ENCODE data around the gene GPX3. TPM values are rescaled to one million over a fixed set of nuclear protein-coding genes. Genes with fewer than 3 reads are reported as not detected.

The GPX3 gene
- total and polyA plus RNA-seq, 9 of the 15 experiments (the other 6 are each of a cell fraction or from before 2014, with no cell fraction given), result 0.25 to 0.86 TPM; not detected in 7

- TF ChIP-seq ZBTB11 (CRISPR knock-in tag; IDR thresholded peaks at IDR 0.05), result no peak
- no peak for TF ChIP-seq ZFP1 (CRISPR knock-in tag; IDR thresholded peaks at IDR 0.05)
- no peak for TF ChIP-seq KDM1A (IDR thresholded peaks at IDR 0.05)
- no peak for TF ChIP-seq GATA2 (CRISPR knock-in tag; IDR thresholded peaks at IDR 0.05)
- TF ChIP-seq ZBED1 (IDR thresholded peaks at IDR 0.05), result no peak
- TF ChIP-seq CCNT2 (IDR thresholded peaks at IDR 0.05; ENCODE audit: borderline replicate concordance, extremely low read depth, insufficient read length, low read depth, low read length), result no peak
- no peak for TF ChIP-seq MXI1 (IDR thresholded peaks at IDR 0.05; ENCODE audit: low read depth, low read length)
These were observed 10.0 kb downstream of the GPX3 start (continued) for GRCh38 chr5:151030379-151030778.

GRCh38 chr5:151031554-151031953 is 11.2 kb downstream of the GPX3 start:
- H3K36me3 ChIP-seq (ENCODE audit: control insufficient read depth, insufficient read depth, low read length), result peaks cover 78% of the 10 kb centered on the region; the same call in 2 of the 3 replicates
- H3K27ac ChIP-seq (ENCODE audit: extremely low read depth, low read depth, low read length), result no peak overlapping the region
- FAIRE-seq (no peak), DNase-seq (ENCODE audit: extremely low read depth in 1 of 4, low spot score in 3 of 4) (no peak), ATAC-seq (no peak)
- H3K4me1 ChIP-seq (replicated peaks in 1 of 2; ENCODE audit: control insufficient read depth in 2 of 2, insufficient read depth in 2 of 2, low read length in 2 of 2), result peaks cover 0 to 2% of the 10 kb centered on the region in 2 experiments; a peak in 2 of 5 replicates
- in situ Hi-C loops (cut with MboI), result no loop called here
- H2AFZ ChIP-seq (ENCODE audit: low read depth, low read length), result no peak overlapping the region
- 81% methylated on average over 11 of the region's 11 CpGs for WGBS (ENCODE audit: insufficient coverage, low coverage, missing lambda C conversion rate)
- H3K4me3 ChIP-seq, result no peak overlapping the region
- no peaks in the 10 kb centered on the region for H3K9me3 ChIP-seq (replicated peaks; ENCODE audit: control insufficient read depth, insufficient read depth, low read depth, low read length)
- no peaks in the 10 kb centered on the region for H3K79me2 ChIP-seq (ENCODE audit: control insufficient read depth, insufficient read depth, low read length)
- BruUV-seq (replicated peaks), result no TSS peak
- H3K27me3 ChIP-seq (ENCODE audit: control insufficient read depth in 2 of 2, insufficient read depth in 2 of 2, low read length in 2 of 2), result no peaks in the 10 kb centered on the region
- no peak overlapping the region for H3K9ac ChIP-seq (ENCODE audit: insufficient read depth in 1 of 2, low read depth in 2 of 2, low read length in 2 of 2)
- CTCF ChIA-PET (ENCODE audit: low intra/inter-chr PET ratio), result no interaction called here
- intact Hi-C loops (cut with micrococcal nuclease), result no loop called here
- POLR2A ChIA-PET, result interaction anchor here (1.0 kb wide), 1 partner anchor 11 kb away, joined by 3 read pairs; no protein-coding TSS in a partner anchor
- H3K4me2 ChIP-seq (ENCODE audit: insufficient read depth, low read length), result no peak overlapping the region
- peaks cover 5% of the 10 kb centered on the region for H3K9me1 ChIP-seq (ENCODE audit: control insufficient read depth, insufficient read depth, low read length)
- H4K20me1 ChIP-seq (replicated peaks; ENCODE audit: control insufficient read depth, insufficient read depth, low read length), result no peaks in the 10 kb centered on the region
- TF ChIP-seq POLR2AphosphoS5 (IDR thresholded peaks at IDR 0.05; ENCODE audit: control insufficient read depth, insufficient read depth, low read depth, low read length) (no peak), CREB1 (IDR thresholded peaks at IDR 0.05) (no peak), CREB1 (CRISPR knock-in tag; IDR thresholded peaks at IDR 0.05) (no peak), CGGBP1 (CRISPR knock-in tag; IDR thresholded peaks at IDR 0.05) (no peak), HNRNPUL1 (IDR thresholded peaks at IDR 0.05; ENCODE audit: low read length) (no peak), DACH1 (IDR thresholded peaks at IDR 0.05; ENCODE audit: partially characterized antibody) (no peak), TEAD2 (tag; IDR thresholded peaks at IDR 0.05) (no peak), SMARCC2 (IDR thresholded peaks at IDR 0.05; ENCODE audit: low read depth) (no peak), MXI1 (IDR thresholded peaks at IDR 0.05; ENCODE audit: low read depth, low read length) (no peak), ATF1 (CRISPR knock-in tag; IDR thresholded peaks at IDR 0.05) (no peak), ATF1 (tag; IDR thresholded peaks at IDR 0.05) (no peak), ZNF431 (CRISPR knock-in tag; IDR thresholded peaks at IDR 0.05) (no peak)
- TF ChIP-seq, protein P1, sequence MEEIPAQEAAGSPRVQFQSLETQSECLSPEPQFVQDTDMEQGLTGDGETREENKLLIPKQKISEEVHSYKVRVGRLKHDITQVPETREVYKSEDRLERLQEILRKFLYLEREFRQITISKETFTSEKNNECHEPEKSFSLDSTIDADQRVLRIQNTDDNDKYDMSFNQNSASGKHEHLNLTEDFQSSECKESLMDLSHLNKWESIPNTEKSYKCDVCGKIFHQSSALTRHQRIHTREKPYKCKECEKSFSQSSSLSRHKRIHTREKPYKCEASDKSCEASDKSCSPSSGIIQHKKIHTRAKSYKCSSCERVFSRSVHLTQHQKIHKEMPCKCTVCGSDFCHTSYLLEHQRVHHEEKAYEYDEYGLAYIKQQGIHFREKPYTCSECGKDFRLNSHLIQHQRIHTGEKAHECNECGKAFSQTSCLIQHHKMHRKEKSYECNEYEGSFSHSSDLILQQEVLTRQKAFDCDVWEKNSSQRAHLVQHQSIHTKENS (CRISPR knock-in tag; IDR thresholded peaks at IDR 0.05), result no peak

All from K562 (cell line).